Breast epithelium (tissue), 3 donors: ENCODE data around the gene SKIC3.

ENCODE experiments used
- CTCF ChIP-seq, 3 donors: fragments of 450-650 bp; IDR thresholded peaks; one replicate each; pipeline ENCODE4 v1.5.1; 2016 to 2017; ENCODE audit warnings: antibody characterized with exemption in 3 of 3, mild to moderate bottlenecking in 3 of 3, moderate library complexity in 3 of 3
- POLR2A ChIP-seq: fragments of 450-650 bp; IDR thresholded peaks from one replicate; pipeline ENCODE4 v1.6.1; 2016; ENCODE audit warnings: antibody characterized with exemption, mild to moderate bottlenecking, moderate library complexity
- POLR2AphosphoS5 ChIP-seq, 3 donors: sonication (generic); formaldehyde crosslinking; IDR thresholded peaks; one replicate each; pipeline ENCODE4 v1.6.1; 2017; ENCODE audit warnings: antibody characterized with exemption in 3 of 3

- TF ChIP-seq POLR2AphosphoS5 (IDR thresholded peaks at IDR 0.05) = no peak
- no peak for TF ChIP-seq CTCF (IDR thresholded peaks at IDR 0.05)
- no peak for TF ChIP-seq POLR2A
Measured at GRCh38 chr5:95524423-95524822, 30.4 kb downstream of the SKIC3 start.
